ENCODE measurements around the gene ADAMTS2. TPM values are rescaled to one million over a fixed set of nuclear protein-coding genes. Genes with fewer than 3 reads are reported as not detected.
"Not testable (repeated sequence)": the region's sequence is repeated elsewhere in the genome, so short reads cannot be mapped to it uniquely, and the experiment has no call there.

ADAMTS2 gene
- polyA plus RNA-seq, 3 donors: 0.74 to 2.3 TPM; not detected in 1

DNA sequence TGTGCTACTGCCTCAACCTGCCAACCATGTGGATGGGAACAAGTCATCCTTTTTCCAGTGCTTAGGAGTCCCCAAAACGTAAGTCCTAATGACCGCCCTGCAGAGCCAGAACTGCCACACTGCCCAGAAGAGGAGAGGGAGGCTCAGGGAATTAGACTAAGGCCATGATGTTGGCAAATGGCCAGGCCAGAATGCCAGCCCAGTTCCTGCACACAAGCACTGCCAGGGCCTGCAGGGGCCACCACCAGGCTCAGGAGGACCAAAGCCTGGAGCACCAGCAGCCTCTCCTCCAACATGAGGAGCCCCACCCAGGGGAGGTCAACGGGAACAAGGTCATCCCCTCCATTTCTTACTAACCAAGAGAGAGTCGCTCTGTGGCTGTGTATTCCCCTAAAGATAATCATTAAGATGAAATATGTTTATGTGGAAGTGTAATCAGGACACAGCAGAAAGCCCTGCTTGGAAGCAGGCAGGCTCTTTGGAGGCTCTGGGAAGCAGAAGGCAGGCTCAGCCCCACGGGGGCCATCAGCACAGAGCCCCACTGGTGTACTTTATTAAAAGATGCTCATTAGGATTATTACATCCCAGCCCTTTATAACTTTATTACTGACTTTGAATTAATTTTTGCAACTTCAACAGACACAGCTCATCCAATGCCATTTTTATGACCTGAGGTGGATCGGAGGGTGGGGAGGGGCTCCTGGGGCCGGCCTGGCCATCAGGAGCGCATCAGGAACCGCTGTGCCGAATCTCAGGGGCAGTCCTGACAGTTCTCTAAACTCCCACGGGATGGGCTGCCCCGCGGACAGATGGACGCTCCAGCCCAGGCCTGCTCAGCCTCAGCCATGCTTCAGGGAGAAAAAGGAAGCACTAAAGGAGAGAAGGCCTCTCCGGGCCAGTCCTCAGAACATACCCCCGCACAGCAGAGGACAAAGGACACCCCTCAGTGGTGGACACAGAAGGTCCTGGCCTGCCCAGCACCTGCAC is 127.0 kb downstream of the ADAMTS2 start:
- Histone ChIP-seq H3K27ac (ENCODE audit: low read depth in 1 of 2, low read length in 2 of 2) (no peak overlapping the region), H3K36me3 (replicated peaks in 1 of 2; ENCODE audit: control insufficient read depth in 1 of 2, insufficient read depth in 2 of 2, low read length in 2 of 2) (no peaks in the 10 kb centered on the region), H2AFZ (ENCODE audit: insufficient read depth, low read depth, low read length, poor library complexity, severe bottlenecking) (no peak overlapping the region), H3K4me3 (replicated peaks in 1 of 3; ENCODE audit: low read depth in 2 of 3, low read length in 3 of 3) (no peak overlapping the region), H3K27me3 (ENCODE audit: control insufficient read depth in 2 of 2, insufficient read depth in 2 of 2, low read length in 2 of 2) (no peaks in the 10 kb centered on the region), H4K20me1 (ENCODE audit: insufficient read depth, low read length) (no peaks in the 10 kb centered on the region), H3K79me2 (ENCODE audit: insufficient read depth, low read length) (no peaks in the 10 kb centered on the region), H3K4me1 (ENCODE audit: control insufficient read depth in 1 of 2, insufficient read depth in 2 of 2, low read length in 2 of 2) (no peaks in the 10 kb centered on the region), H3K9ac (ENCODE audit: insufficient read depth, low read length, poor library complexity, severe bottlenecking) (no peak overlapping the region), H3K4me2 (replicated peaks; ENCODE audit: extremely low read depth, low read length, poor library complexity, severe bottlenecking) (no peak overlapping the region), H3K9me3 (replicated peaks in 1 of 2; ENCODE audit: control insufficient read depth in 1 of 2, insufficient read depth in 1 of 2, low read length in 2 of 2) (peaks cover under 1 to 5% of the 10 kb centered on the region in 2 donors)
- DNase-seq: no peak
- intact Hi-C loops (cut with micrococcal nuclease): no loop called here
- Mint-ChIP-seq H3K4me1 (no peaks in the 10 kb centered on the region), H3K27ac (no peak overlapping the region), H3K9me3 (peaks cover 2 to 5% (median 3%) of the 10 kb centered on the region in 7 donors), H3K36me3 (no peaks in the 10 kb centered on the region), H3K4me3 (no peak overlapping the region), H3K27me3 (ENCODE audit: low read depth in 3 of 3) (peaks cover 2 to 6% (median 4%) of the 10 kb centered on the region in 3 donors)
- WGBS (ENCODE audit: insufficient coverage): 94% methylated on average over 11 of the region's 16 CpGs
- TF ChIP-seq, protein P1, sequence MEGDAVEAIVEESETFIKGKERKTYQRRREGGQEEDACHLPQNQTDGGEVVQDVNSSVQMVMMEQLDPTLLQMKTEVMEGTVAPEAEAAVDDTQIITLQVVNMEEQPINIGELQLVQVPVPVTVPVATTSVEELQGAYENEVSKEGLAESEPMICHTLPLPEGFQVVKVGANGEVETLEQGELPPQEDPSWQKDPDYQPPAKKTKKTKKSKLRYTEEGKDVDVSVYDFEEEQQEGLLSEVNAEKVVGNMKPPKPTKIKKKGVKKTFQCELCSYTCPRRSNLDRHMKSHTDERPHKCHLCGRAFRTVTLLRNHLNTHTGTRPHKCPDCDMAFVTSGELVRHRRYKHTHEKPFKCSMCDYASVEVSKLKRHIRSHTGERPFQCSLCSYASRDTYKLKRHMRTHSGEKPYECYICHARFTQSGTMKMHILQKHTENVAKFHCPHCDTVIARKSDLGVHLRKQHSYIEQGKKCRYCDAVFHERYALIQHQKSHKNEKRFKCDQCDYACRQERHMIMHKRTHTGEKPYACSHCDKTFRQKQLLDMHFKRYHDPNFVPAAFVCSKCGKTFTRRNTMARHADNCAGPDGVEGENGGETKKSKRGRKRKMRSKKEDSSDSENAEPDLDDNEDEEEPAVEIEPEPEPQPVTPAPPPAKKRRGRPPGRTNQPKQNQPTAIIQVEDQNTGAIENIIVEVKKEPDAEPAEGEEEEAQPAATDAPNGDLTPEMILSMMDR (IDR thresholded peaks at IDR 0.05): no peak

DNA sequence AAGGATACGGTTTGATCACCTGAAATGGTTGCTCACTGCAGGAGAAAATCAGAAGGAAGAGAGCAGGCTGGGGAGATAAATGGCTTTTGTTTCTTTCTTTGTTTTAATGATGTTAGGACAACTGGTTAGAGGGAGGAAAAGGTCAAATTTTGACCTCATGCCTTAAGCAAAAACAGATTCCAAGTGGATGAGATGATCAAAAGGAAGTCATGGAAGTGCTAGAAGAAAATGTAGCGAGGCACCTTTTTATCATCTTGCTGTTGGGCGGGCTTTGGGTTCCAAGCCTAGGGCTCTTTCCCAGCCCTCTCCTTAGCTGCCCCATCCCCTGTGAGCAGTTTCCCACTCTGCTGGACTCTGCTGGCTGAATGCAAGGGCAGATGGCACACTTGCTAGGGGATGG is 127.9 kb downstream of the ADAMTS2 start:
- Mint-ChIP-seq H3K4me1 (no peaks in the 10 kb centered on the region), H3K27ac (no peak overlapping the region), H3K9me3 (peaks cover 0 to 4% (median 0%) of the 10 kb centered on the region in 7 donors), H3K4me3 (no peak overlapping the region), H3K36me3 (no peaks in the 10 kb centered on the region), H3K27me3 (ENCODE audit: low read depth in 3 of 3) (peaks cover 2 to 6% (median 4%) of the 10 kb centered on the region in 3 donors)
- no peaks in the 10 kb centered on the region for H3K27me3 ChIP-seq (ENCODE audit: control insufficient read depth in 2 of 2, insufficient read depth in 2 of 2, low read length in 2 of 2)
- H2AFZ ChIP-seq (ENCODE audit: insufficient read depth, low read depth, low read length, poor library complexity, severe bottlenecking): no peak overlapping the region
- no peaks in the 10 kb centered on the region for H3K4me1 ChIP-seq (ENCODE audit: control insufficient read depth in 1 of 2, insufficient read depth in 2 of 2, low read length in 2 of 2)
- no peaks in the 10 kb centered on the region for H3K36me3 ChIP-seq (replicated peaks in 1 of 2; ENCODE audit: control insufficient read depth in 1 of 2, insufficient read depth in 2 of 2, low read length in 2 of 2)
- no peaks in the 10 kb centered on the region for H4K20me1 ChIP-seq (ENCODE audit: insufficient read depth, low read length)
- TF ChIP-seq, protein P1 (IDR thresholded peaks at IDR 0.05): no peak
- no peak overlapping the region for H3K9ac ChIP-seq (ENCODE audit: insufficient read depth, low read length, poor library complexity, severe bottlenecking)
- H3K9me3 ChIP-seq (replicated peaks in 1 of 2; ENCODE audit: control insufficient read depth in 1 of 2, insufficient read depth in 1 of 2, low read length in 2 of 2): no peaks in the 10 kb centered on the region
- no peak overlapping the region for H3K4me3 ChIP-seq (replicated peaks in 1 of 3; ENCODE audit: low read depth in 2 of 3, low read length in 3 of 3)
- WGBS (ENCODE audit: insufficient coverage): 92% methylated on average over 2 of the region's 3 CpGs
- no peak overlapping the region for H3K4me2 ChIP-seq (replicated peaks; ENCODE audit: extremely low read depth, low read length, poor library complexity, severe bottlenecking)
- intact Hi-C loops (cut with micrococcal nuclease): no loop called here
- H3K79me2 ChIP-seq (ENCODE audit: insufficient read depth, low read length): no peaks in the 10 kb centered on the region
- no peak overlapping the region for H3K27ac ChIP-seq (ENCODE audit: low read depth in 1 of 2, low read length in 2 of 2)
- DNase-seq: no peak

DNA sequence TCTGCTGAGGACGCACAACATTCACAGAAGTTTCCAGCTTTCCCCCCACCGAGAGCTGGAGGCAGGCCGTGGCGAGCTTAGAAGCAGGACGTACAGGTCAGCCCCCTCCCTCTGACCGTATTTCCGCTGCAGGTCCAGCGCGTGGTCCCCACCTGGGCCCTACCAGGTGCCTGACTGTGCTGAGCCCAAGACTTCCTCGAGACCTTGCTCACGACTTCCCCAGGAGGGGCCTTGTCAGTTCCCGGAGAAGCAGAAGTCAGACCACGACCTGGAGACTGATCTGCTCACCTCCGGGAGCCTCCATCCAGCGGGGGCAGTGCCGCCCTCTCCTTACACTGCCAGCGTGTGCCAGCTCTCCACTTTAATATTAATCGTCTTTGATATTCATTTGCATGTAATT is 128.9 kb downstream of the ADAMTS2 start:
- H3K4me1 ChIP-seq (ENCODE audit: control insufficient read depth in 1 of 2, insufficient read depth in 2 of 2, low read length in 2 of 2); H3K9ac ChIP-seq (ENCODE audit: insufficient read depth, low read length, poor library complexity, severe bottlenecking); H2AFZ ChIP-seq (ENCODE audit: insufficient read depth, low read depth, low read length, poor library complexity, severe bottlenecking); H3K36me3 ChIP-seq (replicated peaks in 1 of 2; ENCODE audit: control insufficient read depth in 1 of 2, insufficient read depth in 2 of 2, low read length in 2 of 2); H3K27me3 Mint-ChIP-seq (ENCODE audit: low read depth in 3 of 3); DNase-seq; H3K36me3 Mint-ChIP-seq; H3K9me3 ChIP-seq (replicated peaks in 1 of 2; ENCODE audit: control insufficient read depth in 1 of 2, insufficient read depth in 1 of 2, low read length in 2 of 2); H3K27ac ChIP-seq (ENCODE audit: low read depth in 1 of 2, low read length in 2 of 2); H3K4me3 ChIP-seq (replicated peaks in 1 of 3; ENCODE audit: low read depth in 2 of 3, low read length in 3 of 3); intact Hi-C loops (cut with micrococcal nuclease); H3K9me3 Mint-ChIP-seq; H3K4me3 Mint-ChIP-seq; H3K79me2 ChIP-seq (ENCODE audit: insufficient read depth, low read length); H4K20me1 ChIP-seq (ENCODE audit: insufficient read depth, low read length); H3K4me2 ChIP-seq (replicated peaks; ENCODE audit: extremely low read depth, low read length, poor library complexity, severe bottlenecking); H3K27ac Mint-ChIP-seq; H3K4me1 Mint-ChIP-seq; H3K27me3 ChIP-seq (ENCODE audit: control insufficient read depth in 2 of 2, insufficient read depth in 2 of 2, low read length in 2 of 2): not testable (repeated sequence)
- WGBS (ENCODE audit: insufficient coverage): 84% methylated on average over 11 of the region's 18 CpGs
